HUES64 (cell line): ENCODE results near the gene COL11A2.

ENCODE experiments used
- H3K27ac ChIP-seq: 2 replicates; pipeline ENCODE4 v1.7.0; 2013; ENCODE audit warnings: low read depth, low read length, inconsistent platforms
- H3K27me3 ChIP-seq: 2 replicates; pipeline ENCODE4 v1.6.1; 2013; ENCODE audit warnings: mild to moderate bottlenecking, low read length; ENCODE audit not compliant: insufficient read depth
- H3K36me3 ChIP-seq: 2 replicates; pipeline ENCODE4 v1.6.1; 2013; ENCODE audit warnings: mild to moderate bottlenecking, low read length; ENCODE audit not compliant: insufficient read depth
- H3K4me1 ChIP-seq: 2 replicates; pipeline ENCODE4 v1.6.1; 2013; ENCODE audit warnings: mild to moderate bottlenecking, low read length, moderate library complexity; ENCODE audit not compliant: insufficient read depth
- H3K4me3 ChIP-seq: 2 replicates; pipeline ENCODE4 v1.5.1; 2013; ENCODE audit warnings: mild to moderate bottlenecking, low read length, moderate library complexity
- H3K9ac ChIP-seq: 2 replicates; pipeline ENCODE4 v1.6.1; 2013; ENCODE audit warnings: mild to moderate bottlenecking, low read depth, low read length
- H3K9me3 ChIP-seq: 2 replicates; pipeline ENCODE4 v1.6.1; 2013; ENCODE audit warnings: low read depth, low read length; ENCODE audit not compliant: insufficient read depth
- WGBS: fragments of 150-250, 120-280 bp; methylation state at CpG from one replicate; pipeline ENCODE4 v1.1.7; 2013; ENCODE audit warnings: missing lambda C conversion rate; 5-methylcytosine and 5-hydroxymethylcytosine counted together

The COL11A2 gene

DNA sequence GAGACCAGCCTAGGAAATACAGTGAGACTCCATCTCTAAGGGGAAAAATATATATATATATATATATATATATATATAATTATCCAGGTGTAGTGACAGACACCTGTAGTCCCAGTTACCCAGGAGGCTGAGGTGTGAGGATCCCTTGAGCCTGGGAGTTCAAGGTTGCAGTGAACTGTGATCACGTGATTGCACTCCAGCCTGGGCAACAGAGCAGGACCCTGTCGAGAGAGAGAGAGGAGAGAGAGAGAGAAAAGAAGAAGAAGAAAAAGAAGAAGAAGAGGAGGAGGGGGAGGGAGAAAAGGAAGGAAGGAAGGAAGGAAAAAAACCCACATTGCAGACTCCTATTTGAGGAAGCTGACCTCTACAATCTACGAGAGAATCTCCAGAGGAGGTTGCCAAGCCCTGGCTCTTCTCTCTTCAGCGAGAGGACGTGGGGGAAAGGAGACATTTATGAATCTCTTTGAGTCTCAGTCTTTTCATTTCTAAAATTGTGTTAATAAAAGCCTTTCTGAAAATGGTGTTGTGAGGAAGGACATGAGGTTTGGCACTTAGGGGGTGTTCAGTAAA, 49.7 kb downstream of the COL11A2 start:
- H3K36me3 ChIP-seq = no peaks in the 10 kb centered on the region
- H3K9ac ChIP-seq = no peak overlapping the region
- H3K9me3 ChIP-seq = no peaks in the 10 kb centered on the region
- no peaks in the 10 kb centered on the region; the same call in 1 of the 2 replicates for H3K27me3 ChIP-seq
- peaks cover 2% of the 10 kb centered on the region; the same call in 1 of the 2 replicates for H3K4me1 ChIP-seq
- H3K27ac ChIP-seq = no peak overlapping the region
- H3K4me3 ChIP-seq = no peak overlapping the region
- 75% methylated on average over 5 of the region's 5 CpGs for WGBS

DNA sequence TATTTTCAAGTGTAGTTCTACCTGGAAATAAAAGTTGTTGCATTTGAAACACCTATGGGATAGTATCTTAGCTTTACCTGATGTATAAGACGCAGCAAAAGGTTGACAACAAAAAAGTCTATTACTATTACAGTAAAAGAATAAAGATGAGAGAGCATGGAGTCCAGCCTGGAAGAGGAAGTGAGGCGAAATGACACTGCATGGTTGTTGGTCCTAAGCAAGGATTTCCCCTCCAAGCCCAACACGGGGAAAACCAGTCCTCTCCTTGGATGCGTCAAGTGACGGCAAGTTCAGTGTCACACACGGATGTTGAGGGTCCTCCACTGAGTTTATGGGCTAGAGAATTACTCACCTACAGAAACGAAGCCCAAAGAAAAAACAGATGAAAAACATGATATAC, 51.7 kb downstream of the COL11A2 start:
- Histone ChIP-seq H3K4me1 (no peaks in the 10 kb centered on the region), H3K27me3 (no peaks in the 10 kb centered on the region; the same call in 1 of the 2 replicates), H3K4me3 (no peak overlapping the region), H3K9me3 (no peaks in the 10 kb centered on the region), H3K9ac (no peak overlapping the region), H3K36me3 (no peaks in the 10 kb centered on the region), H3K27ac (no peak overlapping the region)
- 91% methylated on average over 6 of the region's 7 CpGs for WGBS

DNA sequence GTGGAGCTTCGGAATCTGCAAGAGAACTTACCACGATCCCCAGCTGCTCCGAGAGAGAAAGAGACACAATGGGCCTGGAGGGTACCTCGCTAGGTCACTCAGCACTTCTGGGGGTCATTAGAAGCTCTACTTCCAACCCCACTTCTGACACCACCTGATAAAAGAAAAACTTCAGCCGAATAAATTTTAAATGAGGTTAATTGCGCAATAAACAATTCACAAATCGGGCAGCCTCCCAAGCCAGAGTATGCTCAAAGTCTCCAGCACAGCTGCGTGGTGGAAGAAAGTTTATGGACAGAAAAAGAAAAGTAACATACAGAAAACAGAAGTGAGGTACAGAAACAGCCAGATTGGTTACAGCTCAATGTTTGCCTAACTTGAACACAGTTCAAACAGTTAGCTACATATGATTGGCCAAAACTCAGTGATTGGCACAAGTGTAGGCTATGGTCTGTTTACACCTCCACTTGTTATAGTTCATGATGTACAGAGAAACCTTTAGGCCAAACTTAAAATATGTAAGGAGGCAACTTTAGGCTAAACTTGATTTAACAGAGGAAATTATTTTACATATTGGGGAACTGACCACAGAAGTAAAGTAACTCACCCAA, 52.6 kb downstream of the COL11A2 start:
- Histone ChIP-seq H3K27me3 (no peaks in the 10 kb centered on the region; the same call in 1 of the 2 replicates), H3K4me1 (no peaks in the 10 kb centered on the region)
- WGBS = 80% methylated on average over 8 of the region's 8 CpGs

DNA sequence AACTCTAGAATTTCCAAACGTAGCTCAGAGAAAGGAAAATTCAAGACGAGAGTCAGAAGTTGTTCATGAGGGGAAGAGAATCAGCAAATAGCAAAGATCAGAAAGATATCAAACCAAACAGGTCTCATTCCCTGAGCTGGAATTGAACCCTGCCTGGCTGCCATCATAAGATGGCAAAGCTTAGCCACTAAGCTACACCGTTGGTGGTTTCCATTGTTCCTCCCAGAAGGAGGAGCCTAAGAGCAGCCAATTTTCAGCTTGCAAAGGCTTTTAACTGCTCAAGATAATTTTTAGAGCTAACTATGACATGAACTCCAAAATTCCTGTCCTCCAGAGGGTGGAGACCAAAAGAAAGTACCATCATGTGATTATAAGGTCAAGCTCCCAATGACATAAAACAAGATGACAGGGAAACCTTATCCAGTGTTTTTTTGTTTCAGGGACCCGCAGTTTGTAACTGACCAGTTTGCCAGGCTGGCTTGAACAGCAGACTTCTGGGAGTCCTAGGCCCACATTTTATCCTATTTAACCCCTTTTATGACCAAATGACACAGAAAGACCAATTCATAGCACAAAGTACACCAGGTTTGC, 55.9 kb downstream of the COL11A2 start:
- no peaks in the 10 kb centered on the region for H3K4me1 ChIP-seq
- H3K36me3 ChIP-seq = peaks cover under 1% of the 10 kb centered on the region; the same call in 1 of the 2 replicates
- no peaks in the 10 kb centered on the region for H3K27me3 ChIP-seq
- H3K4me3 ChIP-seq = no peak overlapping the region
- H3K27ac ChIP-seq = no peak overlapping the region
- 69% methylated on average over 4 of the region's 4 CpGs for WGBS
- H3K9me3 ChIP-seq = no peaks in the 10 kb centered on the region
- no peak overlapping the region for H3K9ac ChIP-seq

More for the DNA sequence above, 52.6 kb downstream of the COL11A2 start:
- no peak overlapping the region for H3K9ac ChIP-seq
- H3K9me3 ChIP-seq = no peaks in the 10 kb centered on the region
- H3K36me3 ChIP-seq = no peaks in the 10 kb centered on the region
- no peak overlapping the region for H3K4me3 ChIP-seq
- no peak overlapping the region for H3K27ac ChIP-seq

DNA sequence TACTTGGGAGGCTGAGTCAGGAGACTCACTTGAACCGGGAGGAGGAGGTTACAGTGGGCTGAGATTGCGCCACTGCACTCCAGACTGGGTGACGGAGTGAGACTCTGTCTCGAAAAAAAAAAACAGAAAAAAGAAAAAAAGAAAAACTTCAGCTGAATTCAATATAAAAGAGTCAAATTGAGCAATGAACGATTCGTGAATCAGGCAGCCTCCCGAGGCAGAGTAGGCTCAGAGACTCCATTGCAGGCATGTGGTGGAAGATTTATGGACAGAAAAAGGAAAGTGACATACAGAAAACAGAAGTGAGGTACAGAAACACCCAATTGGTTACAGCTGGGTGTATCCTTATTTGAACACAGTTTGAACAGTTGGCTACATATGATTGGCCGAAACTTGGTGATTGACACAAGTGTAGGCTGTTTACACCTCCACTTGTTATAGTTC, 60.2 kb downstream of the COL11A2 start:
- H3K27me3 ChIP-seq = no peaks in the 10 kb centered on the region
- H3K4me3 ChIP-seq = no peak overlapping the region
- no peaks in the 10 kb centered on the region for H3K9me3 ChIP-seq
- H3K4me1 ChIP-seq = no peaks in the 10 kb centered on the region
- peaks cover 38% of the 10 kb centered on the region for H3K36me3 ChIP-seq
- WGBS = 71% methylated on average over 8 of the region's 8 CpGs
- H3K9ac ChIP-seq = no peak overlapping the region
- no peak overlapping the region for H3K27ac ChIP-seq

DNA sequence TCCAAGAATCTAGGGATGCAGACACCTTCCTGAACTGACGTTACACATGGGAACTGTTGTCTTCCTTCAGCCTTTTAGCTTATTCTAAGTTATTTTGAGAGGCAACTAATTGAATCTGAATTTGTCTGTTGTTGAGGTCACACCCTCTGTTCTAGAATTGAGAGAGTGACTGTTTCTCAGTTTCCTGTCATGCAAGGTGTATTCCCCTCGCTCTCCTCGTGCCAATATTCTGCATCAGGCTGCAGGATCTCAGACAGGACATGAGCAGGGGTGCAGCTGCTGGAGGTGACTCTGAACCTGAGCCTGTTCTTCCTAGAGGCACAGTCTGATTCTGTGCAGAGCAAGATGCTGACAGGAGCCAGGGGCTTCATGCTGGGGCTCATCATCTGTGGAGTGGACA, 63.9 kb downstream of the COL11A2 start:
- 86% methylated on average over 3 of the region's 3 CpGs for WGBS
- H3K27me3 ChIP-seq = no peaks in the 10 kb centered on the region
- peaks cover 11% of the 10 kb centered on the region; the same call in 1 of the 2 replicates for H3K4me1 ChIP-seq
- H3K27ac ChIP-seq = no peak overlapping the region
- no peak overlapping the region for H3K9ac ChIP-seq
- H3K9me3 ChIP-seq = peaks cover 15% of the 10 kb centered on the region
- H3K36me3 ChIP-seq = peaks cover 52% of the 10 kb centered on the region
- no peak overlapping the region for H3K4me3 ChIP-seq

DNA sequence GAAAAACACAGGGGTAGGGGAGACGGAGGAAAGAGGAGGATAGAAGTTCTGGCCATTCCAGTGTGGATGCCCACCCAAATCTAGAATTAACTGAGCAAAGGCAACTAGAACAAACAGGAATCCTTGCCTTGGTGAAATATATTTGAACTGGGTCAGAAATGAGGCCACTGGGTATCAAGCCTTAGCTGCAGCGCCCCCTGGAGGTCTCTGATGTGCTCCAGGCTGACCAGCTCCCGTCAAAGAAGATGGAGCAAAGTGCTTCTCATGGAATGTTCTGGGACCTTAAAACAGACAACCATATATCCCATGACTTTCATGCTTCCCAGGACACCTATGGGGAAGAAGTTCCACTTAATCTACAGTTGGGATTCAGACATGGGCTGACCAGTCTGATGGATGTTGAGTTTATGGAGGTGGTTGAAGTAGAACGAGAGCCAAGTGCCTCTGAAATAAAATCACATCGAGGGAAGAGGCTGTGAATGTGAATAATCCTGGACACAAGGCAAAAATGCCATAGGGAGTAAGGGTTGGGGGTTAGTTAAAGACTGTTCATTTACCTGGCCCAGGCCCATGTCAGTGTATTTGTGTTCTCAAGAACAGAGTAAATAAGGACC, 66.1 kb downstream of the COL11A2 start:
- WGBS = 62% methylated on average over 5 of the region's 5 CpGs
- peaks cover 13% of the 10 kb centered on the region; the same call in 1 of the 2 replicates for H3K4me1 ChIP-seq
- no peak overlapping the region for H3K4me3 ChIP-seq
- peaks cover 25% of the 10 kb centered on the region for H3K9me3 ChIP-seq
- no peak overlapping the region for H3K27ac ChIP-seq
- no peaks in the 10 kb centered on the region for H3K27me3 ChIP-seq
- no peak overlapping the region for H3K9ac ChIP-seq
- peaks cover 59% of the 10 kb centered on the region for H3K36me3 ChIP-seq

DNA sequence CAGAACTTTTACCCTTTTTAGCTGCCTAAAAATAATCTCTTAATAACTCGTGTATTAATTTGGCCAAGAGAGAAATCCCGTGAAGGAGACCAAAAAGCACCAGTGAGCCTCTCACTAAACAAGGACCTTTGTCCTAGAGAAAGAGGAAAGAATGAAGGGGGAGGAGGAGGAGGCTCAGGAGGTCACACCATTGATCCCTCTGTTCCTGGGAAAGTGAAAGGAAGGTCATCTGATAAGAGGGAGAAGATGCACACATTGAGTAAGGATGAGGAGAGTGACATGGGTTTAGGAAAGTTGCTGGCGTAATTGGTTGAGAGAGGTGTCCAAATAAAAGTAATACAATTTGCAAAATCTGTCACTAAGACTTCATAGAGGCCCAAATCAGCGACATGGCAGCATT, 67.3 kb downstream of the COL11A2 start:
- Histone ChIP-seq H3K27ac (peak overlapping the region; percentile 46; the same call in 1 of the 2 replicates), H3K4me1 (peaks cover 26% of the 10 kb centered on the region), H3K27me3 (no peaks in the 10 kb centered on the region), H3K4me3 (peak overlapping the region; percentile 20), H3K9me3 (peaks cover 25% of the 10 kb centered on the region), H3K9ac (no peak overlapping the region), H3K36me3 (peaks cover 48% of the 10 kb centered on the region)
- 80% methylated on average over 4 of the region's 4 CpGs for WGBS

DNA sequence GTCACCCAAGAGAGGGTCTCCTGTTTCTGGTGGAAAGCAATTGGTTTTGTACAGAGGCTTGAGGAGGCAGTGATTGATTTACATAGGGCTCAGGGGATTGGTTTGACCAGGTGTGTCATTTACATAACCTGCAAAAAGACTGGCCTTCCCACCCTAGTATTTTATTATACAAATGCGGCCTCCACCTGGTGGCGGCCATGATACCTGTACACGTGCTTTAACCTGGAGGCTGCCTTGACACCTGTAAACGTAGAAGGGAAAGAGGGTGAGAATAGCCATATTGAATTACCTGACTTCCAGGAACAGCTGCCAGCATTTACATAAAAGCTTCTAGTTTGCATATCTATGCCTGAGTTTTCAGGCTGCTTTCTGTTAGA, 67.8 kb downstream of the COL11A2 start:
- Histone ChIP-seq H3K9ac (no peak overlapping the region), H3K9me3 (peaks cover 25% of the 10 kb centered on the region), H3K4me1 (peaks cover 30% of the 10 kb centered on the region), H3K36me3 (peaks cover 44% of the 10 kb centered on the region), H3K27me3 (no peaks in the 10 kb centered on the region), H3K27ac (peak overlapping the region; percentile 46; the same call in 1 of the 2 replicates), H3K4me3 (peak overlapping the region; percentile 32)
- 70% methylated on average over 4 of the region's 4 CpGs for WGBS

DNA sequence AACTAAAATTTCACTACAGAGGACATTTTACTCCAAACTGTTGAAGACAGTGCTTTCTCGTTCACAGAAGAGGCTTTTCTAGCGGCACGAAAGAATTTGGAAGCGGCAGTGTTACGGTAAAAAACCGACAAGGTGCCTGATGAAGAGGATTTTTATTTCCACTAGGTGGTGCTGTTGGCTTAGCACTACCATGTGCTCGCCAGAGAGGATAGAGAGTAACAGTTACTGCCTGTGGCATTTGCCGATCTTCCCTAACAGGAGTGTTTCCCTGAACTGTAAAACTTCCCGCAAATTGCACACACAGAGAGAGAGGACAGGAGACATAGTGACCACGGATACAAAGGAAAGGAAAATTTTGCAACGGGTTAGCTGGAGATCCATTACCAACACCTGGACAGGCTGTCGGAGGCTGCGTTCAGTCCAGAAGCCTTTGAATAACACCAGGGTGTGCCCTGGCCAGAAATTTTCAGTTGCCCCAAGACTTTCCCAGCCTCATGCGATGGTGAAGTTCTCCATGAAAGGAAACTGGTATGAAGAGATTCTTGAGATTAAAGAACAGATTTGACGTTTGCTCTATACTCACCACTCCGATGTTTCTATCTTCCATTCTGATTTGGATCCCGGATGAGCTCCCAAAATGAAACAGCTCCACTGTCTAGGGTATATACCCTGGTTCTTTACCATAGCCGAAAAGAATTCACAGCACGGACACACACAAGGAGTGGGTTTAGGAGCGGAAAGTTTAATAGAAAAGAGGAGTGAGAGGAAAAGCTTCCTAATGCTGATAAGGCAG, 68.3 kb downstream of the COL11A2 start:
- H3K4me3 ChIP-seq = peak overlapping the region; percentile 32
- H3K36me3 ChIP-seq = peaks cover 38% of the 10 kb centered on the region
- H3K9me3 ChIP-seq = peaks cover 25% of the 10 kb centered on the region
- no peaks in the 10 kb centered on the region for H3K27me3 ChIP-seq
- no peak overlapping the region for H3K9ac ChIP-seq
- peak overlapping the region; percentile 44; the same call in 1 of the 2 replicates for H3K27ac ChIP-seq
- WGBS = 81% methylated on average over 20 of the region's 20 CpGs
- H3K4me1 ChIP-seq = peaks cover 36% of the 10 kb centered on the region
